Thoracic aorta (tissue), 2 donors: ENCODE results near the gene PER3. TPM values are rescaled to one million over a fixed set of nuclear protein-coding genes. Genes with fewer than 3 reads are reported as not detected.

Experiments
- ATAC-seq: fragments of 150-250 bp; one replicate; pipeline ENCODE4 v1.8.0; 2017; ENCODE audit warnings: low read depth; ENCODE audit not compliant: insufficient number of reproducible peaks, low FRiP score
- DNase-seq: peaks from one replicate; pipeline ENCODE4 v3.0.0-alpha.2; 2020; ENCODE audit warnings: low spot score
- H3K27ac ChIP-seq, 2 donors: fragments of 200-600 bp; sonication (generic); 1 replicate in 1 of 2; 2 replicates in 1 of 2; pipeline ENCODE4 v1.5.1; 2016; ENCODE audit warnings: mild to moderate bottlenecking in 2 of 2, moderate library complexity in 2 of 2
- H3K27me3 ChIP-seq: fragments of 200-600 bp; sonication (generic); replicated peaks from 2 replicates; pipeline ENCODE4 v1.6.0; 2016; ENCODE audit warnings: mild to moderate bottlenecking; ENCODE audit not compliant: insufficient read depth
- H3K36me3 ChIP-seq: fragments of 200-600 bp; sonication (generic); one replicate; pipeline ENCODE4 v1.5.1; 2016
- H3K4me1 ChIP-seq, 2 donors: fragments of 200-600 bp; sonication (generic); 1 replicate in 1 of 2; 2 replicates in 1 of 2; pipeline versions ENCODE4 v1.5.1 to v1.6.0; 2016; ENCODE audit warnings: low read depth in 2 of 2, mild to moderate bottlenecking in 1 of 2; ENCODE audit not compliant: control insufficient read depth in 1 of 2
- H3K4me3 ChIP-seq: fragments of 200-600 bp; sonication (generic); 2 replicates; pipeline ENCODE4 v1.5.1; 2016; ENCODE audit warnings: mild to moderate bottlenecking
- H3K9me3 ChIP-seq: fragments of 200-600 bp; sonication (generic); 2 replicates; pipeline ENCODE4 v1.5.1; 2016
- total RNA-seq, 2 donors: library from RNA; depleted of rRNA; stranded (reverse); fragments of >200 nt; gene quantifications; one replicate each; pipeline versions ENCODE4 v1.1.0 to v1.2.3, GENCODE V29; 2016
- TF ChIP-seq, protein P1 (sequence below): fragments of 200-600 bp; sonication (generic); IDR thresholded peaks from one replicate; pipeline ENCODE4 v1.5.1; 2019; ENCODE audit warnings: antibody characterized with exemption

The PER3 gene
- total RNA-seq, 2 donors from 2014 or later, result 19.8 to 21.7 TPM

- Histone ChIP-seq H3K4me1 (no peaks in the 10 kb centered on the region), H3K9me3 (no peaks in the 10 kb centered on the region), H3K27me3 (no peaks in the 10 kb centered on the region), H3K4me3 (no peak overlapping the region), H3K27ac (no peak overlapping the region), H3K36me3 (no peaks in the 10 kb centered on the region)
- DNase-seq, result no peak
- TF ChIP-seq, protein P1, sequence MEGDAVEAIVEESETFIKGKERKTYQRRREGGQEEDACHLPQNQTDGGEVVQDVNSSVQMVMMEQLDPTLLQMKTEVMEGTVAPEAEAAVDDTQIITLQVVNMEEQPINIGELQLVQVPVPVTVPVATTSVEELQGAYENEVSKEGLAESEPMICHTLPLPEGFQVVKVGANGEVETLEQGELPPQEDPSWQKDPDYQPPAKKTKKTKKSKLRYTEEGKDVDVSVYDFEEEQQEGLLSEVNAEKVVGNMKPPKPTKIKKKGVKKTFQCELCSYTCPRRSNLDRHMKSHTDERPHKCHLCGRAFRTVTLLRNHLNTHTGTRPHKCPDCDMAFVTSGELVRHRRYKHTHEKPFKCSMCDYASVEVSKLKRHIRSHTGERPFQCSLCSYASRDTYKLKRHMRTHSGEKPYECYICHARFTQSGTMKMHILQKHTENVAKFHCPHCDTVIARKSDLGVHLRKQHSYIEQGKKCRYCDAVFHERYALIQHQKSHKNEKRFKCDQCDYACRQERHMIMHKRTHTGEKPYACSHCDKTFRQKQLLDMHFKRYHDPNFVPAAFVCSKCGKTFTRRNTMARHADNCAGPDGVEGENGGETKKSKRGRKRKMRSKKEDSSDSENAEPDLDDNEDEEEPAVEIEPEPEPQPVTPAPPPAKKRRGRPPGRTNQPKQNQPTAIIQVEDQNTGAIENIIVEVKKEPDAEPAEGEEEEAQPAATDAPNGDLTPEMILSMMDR, result no peak
- no peak for ATAC-seq
Observed at GRCh38 chr1:7754234-7754633, 29.9 kb upstream of the PER3 start.

DNA sequence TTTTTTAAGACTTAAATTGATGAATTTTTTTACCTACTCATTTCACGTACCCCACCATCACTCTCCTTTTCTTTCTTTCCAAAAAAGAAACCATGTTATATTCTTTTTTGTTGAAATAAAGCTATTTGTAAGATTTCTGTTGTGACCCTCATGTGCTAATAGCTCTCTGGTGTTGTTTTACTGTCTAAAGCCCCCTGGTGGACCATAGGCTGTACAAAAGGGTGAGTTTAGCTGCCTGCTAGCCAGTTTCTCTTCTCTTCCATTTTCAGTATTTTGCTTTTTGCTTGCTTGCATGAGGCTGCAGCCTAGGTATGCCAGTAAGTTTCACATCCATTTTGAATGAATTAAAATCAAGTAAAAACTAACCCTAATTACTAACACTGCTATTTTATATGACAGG lies 28.6 kb upstream of the PER3 start:
- no peaks in the 10 kb centered on the region for H3K36me3 ChIP-seq
- no peak overlapping the region for H3K4me3 ChIP-seq
- DNase-seq (no peak), ATAC-seq (no peak)
- no peaks in the 10 kb centered on the region for H3K9me3 ChIP-seq
- no peaks in the 10 kb centered on the region for H3K4me1 ChIP-seq
- H3K27me3 ChIP-seq, result no peaks in the 10 kb centered on the region
- TF ChIP-seq, protein P1, result no peak
- no peak overlapping the region for H3K27ac ChIP-seq

DNA sequence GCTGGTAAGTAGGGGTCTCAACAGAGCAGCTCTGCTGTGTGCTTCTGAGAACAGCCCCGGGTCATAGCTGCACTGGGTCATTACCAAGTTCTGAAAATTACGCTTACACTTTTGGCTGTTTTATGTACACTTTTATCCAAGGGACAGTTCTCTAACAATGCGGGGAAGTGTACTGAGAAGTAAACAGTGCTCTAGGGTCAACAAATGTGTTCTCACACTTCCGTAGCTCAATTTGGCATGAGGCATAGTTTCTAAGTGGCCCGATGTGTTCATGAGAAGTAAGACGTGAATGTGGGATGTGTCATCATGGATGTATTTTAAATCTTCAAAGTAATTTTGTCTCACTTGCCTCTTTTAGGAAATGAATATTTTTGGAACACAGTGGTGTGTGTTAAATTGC lies 23.8 kb upstream of the PER3 start:
- no peaks in the 10 kb centered on the region for H3K4me1 ChIP-seq
- TF ChIP-seq, protein P1, result no peak
- ATAC-seq (no peak), DNase-seq (no peak)
- no peaks in the 10 kb centered on the region for H3K27me3 ChIP-seq
- H3K27ac ChIP-seq, result no peak overlapping the region
- no peak overlapping the region for H3K4me3 ChIP-seq
- no peaks in the 10 kb centered on the region for H3K36me3 ChIP-seq
- no peaks in the 10 kb centered on the region for H3K9me3 ChIP-seq

GRCh38 chr1:7761103-7761502 lies 23.0 kb upstream of the PER3 start:
- H3K27me3 ChIP-seq, result no peaks in the 10 kb centered on the region
- ATAC-seq (no peak), DNase-seq (no peak)
- no peaks in the 10 kb centered on the region for H3K4me1 ChIP-seq
- no peaks in the 10 kb centered on the region for H3K36me3 ChIP-seq
- no peak overlapping the region for H3K4me3 ChIP-seq
- no peak overlapping the region for H3K27ac ChIP-seq
- TF ChIP-seq, protein P1, result no peak
- H3K9me3 ChIP-seq, result no peaks in the 10 kb centered on the region

GRCh38 chr1:7767176-7767575 lies 16.9 kb upstream of the PER3 start:
- DNase-seq (no peak), ATAC-seq (no peak)
- H3K36me3 ChIP-seq, result no peaks in the 10 kb centered on the region
- peaks cover 4 to 5% of the 10 kb centered on the region in 2 donors for H3K4me1 ChIP-seq
- no peaks in the 10 kb centered on the region for H3K27me3 ChIP-seq
- no peaks in the 10 kb centered on the region for H3K9me3 ChIP-seq
- no peak overlapping the region for H3K4me3 ChIP-seq
- no peak overlapping the region for H3K27ac ChIP-seq
- TF ChIP-seq, protein P1, result no peak
